Hepatocyte (in vitro differentiated cells): ENCODE results near the gene GDF11. TPM values are rescaled to one million over a fixed set of nuclear protein-coding genes. Genes with fewer than 3 reads are reported as not detected.

Experiments used
- polyA plus RNA-seq: library from polyadenylated mRNA; unstranded; fragments of >200 nt; fragmentation: Nextera tagmentation; extraction: Ambion mirVana; gene quantifications from 2 replicates; pipeline ENCODE4 v1.2.1, GENCODE V29; 2016
- small RNA-seq: library from RNA; depleted of rRNA; stranded (forward); fragments of <200 nt; gene quantifications from one replicate; pipeline ENCODE3, GENCODE V24; 2014
- total RNA-seq: library from RNA; depleted of rRNA; stranded (reverse); fragments of >200 nt; gene quantifications from 2 replicates; pipeline ENCODE4 v1.2.3, GENCODE V29; 2014

Gene GDF11
- total and polyA plus RNA-seq, 2 experiments from 2014 or later, result 4.1 to 7.9 TPM

Small RNA genes lying within 50 kb of the gene (small RNA-seq; reads per million reads assigned to genes)
- gene AC009779.1, result not detected
- gene RF00017, result not detected

Other genes with a start within 250 kb of the GDF11 start
- not detected in 2 replicates for gene OR6C4, start 193.5 kb upstream of the GDF11 start, total RNA-seq
- not detected in 2 replicates for gene OR6C4, start 193.5 kb upstream of the GDF11 start, polyA plus RNA-seq
- gene OR2AP1, start 170.7 kb upstream of the GDF11 start, total RNA-seq, result not detected in 2 replicates
- not detected in 2 replicates for gene OR2AP1, start 170.7 kb upstream of the GDF11 start, polyA plus RNA-seq
- gene OR10P1, start 106.2 kb upstream of the GDF11 start, total RNA-seq, result not detected in 2 replicates
- gene OR10P1, start 106.2 kb upstream of the GDF11 start, polyA plus RNA-seq, result not detected in 2 replicates
- gene ITGA7, start 35.2 kb upstream of the GDF11 start, total RNA-seq, result 13.0 and 15.2 TPM in 2 replicates
- gene ITGA7, start 35.2 kb upstream of the GDF11 start, polyA plus RNA-seq, result 18.9 and 22.8 TPM in 2 replicates
- 159 and 177 TPM in 2 replicates for gene BLOC1S1, start 27.1 kb upstream of the GDF11 start, total RNA-seq
- gene BLOC1S1, start 27.1 kb upstream of the GDF11 start, polyA plus RNA-seq, result 227 and 236 TPM in 2 replicates
- gene RDH5, start 22.7 kb upstream of the GDF11 start, total RNA-seq, result 36.2 and 48.7 TPM in 2 replicates
- 38.0 and 43.7 TPM in 2 replicates for gene RDH5, start 22.7 kb upstream of the GDF11 start, polyA plus RNA-seq
- 1,401 and 1,504 TPM in 2 replicates for gene CD63, start 14.1 kb upstream of the GDF11 start, total RNA-seq
- 2,624 and 2,749 TPM in 2 replicates for gene CD63, start 14.1 kb upstream of the GDF11 start, polyA plus RNA-seq
- gene SARNP, start 74.6 kb downstream of the GDF11 start, total RNA-seq, result 84.2 and 118 TPM in 2 replicates
- 103 and 117 TPM in 2 replicates for gene SARNP, start 74.6 kb downstream of the GDF11 start, polyA plus RNA-seq
- 28.6 and 34.2 TPM in 2 replicates for gene ORMDL2, start 74.9 kb downstream of the GDF11 start, total RNA-seq
- gene ORMDL2, start 74.9 kb downstream of the GDF11 start, polyA plus RNA-seq, result 93.0 and 106 TPM in 2 replicates
- gene DNAJC14, start 86.5 kb downstream of the GDF11 start, total RNA-seq, result 29.4 and 43.4 TPM in 2 replicates
- gene DNAJC14, start 86.5 kb downstream of the GDF11 start, polyA plus RNA-seq, result 24.5 and 26.5 TPM in 2 replicates
- gene MMP19, start 99.8 kb downstream of the GDF11 start, total RNA-seq, result 6.1 and 6.4 TPM in 2 replicates
- gene MMP19, start 99.8 kb downstream of the GDF11 start, polyA plus RNA-seq, result 10.8 and 16.4 TPM in 2 replicates
- gene PYM1, start 184.8 kb downstream of the GDF11 start, total RNA-seq, result 33.7 and 44.5 TPM in 2 replicates
- gene PYM1, start 184.8 kb downstream of the GDF11 start, polyA plus RNA-seq, result 39.9 and 51.1 TPM in 2 replicates
- gene DGKA, start 188.0 kb downstream of the GDF11 start, total RNA-seq, result 25.3 and 27.0 TPM in 2 replicates
- 25.4 and 25.9 TPM in 2 replicates for gene DGKA, start 188.0 kb downstream of the GDF11 start, polyA plus RNA-seq
- gene PMEL, start 222.9 kb downstream of the GDF11 start, total RNA-seq, result 8.6 and 15.3 TPM in 2 replicates
- gene PMEL, start 222.9 kb downstream of the GDF11 start, polyA plus RNA-seq, result 27.9 and 34.2 TPM in 2 replicates
- gene CDK2, start 223.7 kb downstream of the GDF11 start, total RNA-seq, result 26.6 and 31.1 TPM in 2 replicates
- gene CDK2, start 223.7 kb downstream of the GDF11 start, polyA plus RNA-seq, result 23.9 and 25.8 TPM in 2 replicates
- gene RAB5B, start 231.0 kb downstream of the GDF11 start, total RNA-seq, result 79.1 and 93.4 TPM in 2 replicates
- gene RAB5B, start 231.0 kb downstream of the GDF11 start, polyA plus RNA-seq, result 101 and 103 TPM in 2 replicates